D721Med (cell line): ENCODE results near the gene PROZ.
A peak's percentile ranks its signal among the peaks of the same experiment; 100 is the strongest.

Experiments used
- DNase-seq: peaks from one replicate; pipeline ENCODE4 v3.0.0; 2011; ENCODE audit warnings: low spot score; ENCODE audit not compliant: insufficient read length
- FAIRE-seq: peaks from 2 replicates; lab custom pipeline; 2011; peaks lifted over from hg19 to GRCh38; lab: Jason Lieb, UNC
- CTCF ChIP-seq: IDR thresholded peaks from 2 replicates; pipeline ENCODE4 v1.5.1; 2012; ENCODE audit warnings: mild to moderate bottlenecking, control low read depth; ENCODE audit not compliant: insufficient read depth; ENCODE audit errors: missing control alignments

The PROZ gene

GRCh38 chr13:113207460-113207859, 49.0 kb downstream of the PROZ start:
- DNase-seq (no peak), FAIRE-seq (no peak)
- no peak for TF ChIP-seq CTCF

DNA sequence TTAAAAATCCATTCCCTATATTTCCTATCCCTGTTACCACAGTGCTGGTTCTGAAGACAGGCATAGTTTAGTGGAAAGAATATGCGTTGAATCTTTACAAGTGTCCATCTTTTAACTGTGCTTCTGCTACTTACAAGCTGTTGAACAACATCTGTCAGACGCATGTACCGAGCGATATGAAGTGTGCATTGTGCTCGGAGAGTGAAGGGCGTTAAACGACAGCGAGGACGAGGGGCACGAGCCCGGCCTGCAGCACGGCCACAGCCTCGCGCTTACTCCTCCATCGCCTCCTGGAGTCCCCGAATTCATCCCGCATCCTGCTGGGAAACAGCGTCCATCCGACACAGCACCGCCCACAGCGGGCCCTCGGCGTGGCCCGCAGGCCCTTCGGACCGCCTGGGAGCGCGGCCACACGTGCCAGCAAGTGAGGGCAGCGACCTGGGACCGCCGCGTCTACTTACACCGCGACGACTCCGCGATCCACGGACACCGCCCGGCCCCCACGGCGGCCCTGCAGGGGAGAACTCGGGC, 49.5 kb downstream of the PROZ start:
- peak; percentile 29 for FAIRE-seq
- TF ChIP-seq CTCF = no peak
- DNase-seq = no peak

DNA sequence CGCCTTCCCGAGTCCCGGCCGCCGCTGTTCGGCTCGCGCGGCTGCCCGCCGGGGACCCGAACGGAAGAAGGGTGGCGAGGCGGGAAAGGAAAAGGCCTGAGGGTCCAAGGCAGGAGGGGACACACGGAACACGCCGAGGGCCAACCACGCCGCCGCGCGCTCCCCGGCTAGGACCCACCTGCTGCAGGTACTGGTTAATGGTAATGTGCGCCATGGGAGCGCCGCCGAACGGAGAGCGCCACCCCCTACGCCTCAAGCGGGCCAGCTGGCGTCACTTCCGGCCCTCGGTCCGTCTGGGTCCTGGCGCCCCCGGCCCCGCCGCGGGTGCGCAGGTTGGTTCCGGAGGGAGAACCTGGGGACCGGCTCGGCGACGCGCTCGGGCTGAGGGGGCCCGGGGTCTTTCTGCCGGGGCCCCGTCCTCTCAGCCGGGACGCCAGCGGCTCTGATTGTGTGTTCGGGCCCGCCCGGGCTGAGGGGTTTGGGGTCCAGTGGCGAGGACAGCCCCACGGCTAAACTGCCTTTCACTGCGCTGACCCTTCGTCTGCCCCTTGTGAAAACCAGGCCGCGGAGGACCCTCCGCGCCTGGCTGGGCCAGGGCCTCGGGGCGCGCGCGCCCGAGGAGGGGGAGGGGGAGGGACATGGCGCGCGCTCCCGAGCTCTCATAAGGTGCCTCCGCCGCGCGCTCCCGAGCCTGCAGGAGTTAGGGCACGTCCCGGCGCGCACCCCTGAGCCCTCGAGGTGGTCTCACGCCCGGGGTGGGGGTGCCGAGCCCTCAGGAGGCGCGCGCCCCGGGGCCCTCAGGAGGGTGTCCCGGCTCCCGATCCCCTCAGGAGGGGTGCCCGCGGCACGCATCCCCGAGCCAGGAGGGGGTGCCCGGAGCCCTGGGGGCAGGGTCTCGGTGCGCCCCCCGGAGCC, 50.2 kb downstream of the PROZ start, which contains the start of gene PCID2:
TSS of gene PCID2 (minus strand) at position 249 of the 915 bp plus-strand sequence. CDS start at position 214, 35 bp downstream.
- no peak for FAIRE-seq
- TF ChIP-seq CTCF = no peak
- peak; percentile 74 for DNase-seq

DNA sequence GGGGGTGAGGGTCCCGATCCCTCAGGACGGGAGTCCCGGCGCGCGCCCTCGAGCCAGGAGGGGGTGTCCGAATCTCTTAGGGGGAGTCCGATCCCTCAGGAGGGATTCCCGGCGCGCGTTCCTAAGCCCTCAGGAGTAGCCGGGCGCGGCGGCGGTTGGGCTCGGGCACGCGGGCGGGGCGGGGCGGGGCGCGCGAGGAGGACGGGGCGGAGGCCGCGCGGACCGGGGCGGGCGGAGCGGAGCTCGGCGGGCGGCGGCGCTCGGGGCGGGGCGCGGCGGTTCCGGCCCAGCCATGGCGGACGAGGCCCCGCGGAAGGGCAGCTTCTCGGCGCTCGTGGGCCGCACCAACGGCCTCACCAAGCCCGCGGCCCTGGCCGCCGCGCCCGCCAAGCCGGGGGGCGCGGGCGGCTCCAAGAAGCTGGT, 50.9 kb downstream of the PROZ start, which contains the start of gene CUL4A:
TSS of gene CUL4A (plus strand) at position 278 of the 423 bp plus-strand sequence. CDS start at position 293, 15 bp downstream.
- TF ChIP-seq CTCF = no peak
- FAIRE-seq (no peak), DNase-seq (no peak)

DNA sequence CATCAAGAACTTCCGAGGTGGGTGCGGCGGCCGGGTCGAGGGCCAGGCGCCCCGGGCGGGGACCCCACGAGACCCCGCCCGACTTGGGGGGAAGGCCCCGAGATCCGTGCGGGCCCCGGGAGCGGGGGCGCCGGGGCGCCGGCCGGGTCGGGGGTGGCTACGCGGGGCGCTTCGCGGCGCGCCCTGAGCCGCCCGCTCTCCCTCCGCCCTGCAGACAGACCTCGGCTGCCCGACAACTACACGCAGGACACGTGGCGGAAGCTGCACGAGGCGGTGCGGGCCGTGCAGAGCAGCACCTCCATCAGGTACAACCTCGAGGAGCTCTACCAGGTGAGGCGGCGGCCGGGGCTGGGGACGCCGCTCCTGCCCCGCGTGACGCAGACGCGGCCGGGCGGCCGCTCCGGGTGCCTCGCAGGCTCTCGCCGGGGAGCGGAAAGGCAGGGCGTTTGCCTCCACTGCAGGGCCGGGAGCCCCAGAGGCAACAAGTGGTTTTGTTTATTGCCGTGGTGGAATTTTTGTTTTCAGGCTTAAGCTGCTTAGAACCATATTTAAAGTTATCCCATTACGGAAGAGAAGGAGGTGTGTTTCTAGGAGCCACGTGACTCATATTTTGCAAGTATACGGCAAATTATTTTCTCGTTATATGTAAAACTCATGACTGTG, 51.4 kb downstream of the PROZ start:
- TF ChIP-seq CTCF = no peak
- FAIRE-seq (no peak), DNase-seq (no peak)

DNA sequence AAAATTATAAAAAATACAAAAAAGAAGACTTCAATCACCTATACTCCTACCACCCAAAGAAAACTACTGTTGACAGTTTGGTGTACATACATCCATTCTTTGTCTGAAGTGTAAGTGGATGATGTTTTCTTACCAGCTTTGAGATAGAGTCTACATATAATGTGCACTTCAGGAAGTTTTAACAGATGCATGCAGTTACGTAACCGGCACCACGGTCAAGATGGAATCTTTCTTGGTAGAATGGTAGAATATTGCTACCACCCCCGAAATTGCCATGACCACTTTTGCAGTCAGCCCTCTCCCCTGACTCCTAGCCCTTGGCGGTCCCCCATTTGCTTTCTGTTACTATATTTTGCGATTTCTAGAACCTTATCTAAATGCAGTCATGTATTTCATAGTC, 52.4 kb downstream of the PROZ start:
- TF ChIP-seq CTCF = no peak
- FAIRE-seq (peak; percentile 41), DNase-seq (no peak)
